NK-92 (cell line): ENCODE measurements around the gene PAX5.

Experiments
- DNase-seq: peaks from one replicate; lab custom pipeline; 2025; ENCODE audit not compliant: unreplicated experiment; lab: John Stamatoyannopoulos, UW

Gene PAX5

GRCh38 chr9:36903541-36904435 is 130.3 kb downstream of the PAX5 start:
- DNase-seq: no peak

- no peak for DNase-seq
These were observed 131.1 kb downstream of the PAX5 start for GRCh38 chr9:36902861-36903524.

- DNase-seq: no peak
These were observed 131.9 kb downstream of the PAX5 start for GRCh38 chr9:36902080-36902716.

GRCh38 chr9:36901528-36901927 is 132.5 kb downstream of the PAX5 start:
- DNase-seq: no peak

- no peak for DNase-seq
These were observed 133.2 kb downstream of the PAX5 start for GRCh38 chr9:36900856-36901220.

- DNase-seq: no peak
These were observed 133.8 kb downstream of the PAX5 start for GRCh38 chr9:36900136-36900855.

GRCh38 chr9:36899406-36899805 is 134.7 kb downstream of the PAX5 start:
- no peak for DNase-seq

- DNase-seq: no peak
These were observed 135.5 kb downstream of the PAX5 start for GRCh38 chr9:36898431-36899020.

GRCh38 chr9:36897478-36897877 is 136.6 kb downstream of the PAX5 start:
- no peak for DNase-seq

- no peak for DNase-seq
These were observed 137.0 kb downstream of the PAX5 start for GRCh38 chr9:36897019-36897418.

- DNase-seq: no peak
These were observed 137.8 kb downstream of the PAX5 start for GRCh38 chr9:36896296-36896695.

- no peak for DNase-seq
These were observed 138.3 kb downstream of the PAX5 start for GRCh38 chr9:36895744-36896260.

- DNase-seq: no peak
These were observed 139.3 kb downstream of the PAX5 start for GRCh38 chr9:36894695-36895310.

GRCh38 chr9:36893911-36894310 is 140.2 kb downstream of the PAX5 start:
- no peak for DNase-seq

GRCh38 chr9:36893184-36893583 is 140.9 kb downstream of the PAX5 start:
- DNase-seq: no peak

GRCh38 chr9:36892279-36892678 is 141.8 kb downstream of the PAX5 start:
- DNase-seq: no peak

- DNase-seq: no peak
These were observed 142.7 kb downstream of the PAX5 start for GRCh38 chr9:36891341-36891811.

GRCh38 chr9:36889844-36890243 is 144.2 kb downstream of the PAX5 start:
- DNase-seq: no peak

GRCh38 chr9:36888551-36888950 is 145.5 kb downstream of the PAX5 start:
- DNase-seq: no peak

- no peak for DNase-seq
These were observed 149.3 kb downstream of the PAX5 start for GRCh38 chr9:36884721-36885120.
